ENCODE results near the gene IQSEC1.

Gene IQSEC1

GRCh38 chr3:13058346-13059120 is 14.7 kb downstream of the IQSEC1 start:
- Histone ChIP-seq H3K27ac (ENCODE audit: insufficient read depth, low read length, poor library complexity, severe bottlenecking) (no peak overlapping the region), H3K9me3 (ENCODE audit: control insufficient read depth, low read length) (no peaks in the 10 kb centered on the region), H3K4me1 (ENCODE audit: control insufficient read depth, insufficient read depth, low read length, poor library complexity, severe bottlenecking) (no peaks in the 10 kb centered on the region), H3K27me3 (replicated peaks; ENCODE audit: control insufficient read depth, insufficient read depth, low read length, poor library complexity, severe bottlenecking) (no peaks in the 10 kb centered on the region), H3K4me3 (ENCODE audit: insufficient read depth, low read depth, low read length, poor library complexity, severe bottlenecking) (no peak overlapping the region), H3K36me3 (ENCODE audit: control insufficient read depth, insufficient read depth, low read length) (no peaks in the 10 kb centered on the region)
- DNase-seq, result no peak

- Histone ChIP-seq H3K9me3 (ENCODE audit: control insufficient read depth, low read length) (no peaks in the 10 kb centered on the region), H3K27me3 (replicated peaks; ENCODE audit: control insufficient read depth, insufficient read depth, low read length, poor library complexity, severe bottlenecking) (no peaks in the 10 kb centered on the region), H3K36me3 (ENCODE audit: control insufficient read depth, insufficient read depth, low read length) (no peaks in the 10 kb centered on the region), H3K4me3 (ENCODE audit: insufficient read depth, low read depth, low read length, poor library complexity, severe bottlenecking) (no peak overlapping the region), H3K27ac (ENCODE audit: insufficient read depth, low read length, poor library complexity, severe bottlenecking) (no peak overlapping the region), H3K4me1 (ENCODE audit: control insufficient read depth, insufficient read depth, low read length, poor library complexity, severe bottlenecking) (no peaks in the 10 kb centered on the region)
- DNase-seq, result no peak
These were observed 15.8 kb downstream of the IQSEC1 start for GRCh38 chr3:13057282-13058040.

DNA sequence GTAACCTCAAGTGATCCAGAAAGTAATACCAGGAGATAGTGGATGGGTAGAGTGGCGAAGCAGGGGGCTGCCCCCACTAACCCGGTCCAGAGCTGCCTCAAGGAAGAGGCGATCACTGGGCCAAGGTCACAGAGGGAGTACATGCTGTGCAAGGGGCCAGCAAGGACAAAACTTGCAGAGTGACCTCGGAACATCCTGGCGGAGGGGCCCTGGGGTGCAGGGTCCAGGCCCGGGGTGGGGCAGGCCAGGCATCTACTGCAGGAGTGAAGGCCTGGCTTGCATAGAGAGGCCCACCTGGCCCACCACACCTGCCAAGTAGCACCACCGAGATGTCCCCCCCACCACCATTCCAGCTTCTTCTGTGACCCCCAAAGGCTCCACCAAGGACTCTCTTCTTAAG is 17.6 kb downstream of the IQSEC1 start:
- Histone ChIP-seq H3K9me3 (ENCODE audit: control insufficient read depth, low read length) (no peaks in the 10 kb centered on the region), H3K27ac (ENCODE audit: insufficient read depth, low read length, poor library complexity, severe bottlenecking) (no peak overlapping the region), H3K27me3 (replicated peaks; ENCODE audit: control insufficient read depth, insufficient read depth, low read length, poor library complexity, severe bottlenecking) (no peaks in the 10 kb centered on the region), H3K4me1 (ENCODE audit: control insufficient read depth, insufficient read depth, low read length, poor library complexity, severe bottlenecking) (no peaks in the 10 kb centered on the region), H3K36me3 (ENCODE audit: control insufficient read depth, insufficient read depth, low read length) (no peaks in the 10 kb centered on the region), H3K4me3 (ENCODE audit: insufficient read depth, low read depth, low read length, poor library complexity, severe bottlenecking) (no peak overlapping the region)
- no peak for DNase-seq

- H3K4me1 ChIP-seq (ENCODE audit: control insufficient read depth, insufficient read depth, low read length, poor library complexity, severe bottlenecking), result no peaks in the 10 kb centered on the region
- no peaks in the 10 kb centered on the region for H3K36me3 ChIP-seq (ENCODE audit: control insufficient read depth, insufficient read depth, low read length)
- H3K4me3 ChIP-seq (ENCODE audit: insufficient read depth, low read depth, low read length, poor library complexity, severe bottlenecking), result no peak overlapping the region
- no peaks in the 10 kb centered on the region for H3K27me3 ChIP-seq (replicated peaks; ENCODE audit: control insufficient read depth, insufficient read depth, low read length, poor library complexity, severe bottlenecking)
- H3K27ac ChIP-seq (ENCODE audit: insufficient read depth, low read length, poor library complexity, severe bottlenecking), result no peak overlapping the region
- H3K9me3 ChIP-seq (ENCODE audit: control insufficient read depth, low read length), result no peaks in the 10 kb centered on the region
- no peak for DNase-seq
These were observed 18.6 kb downstream of the IQSEC1 start for GRCh38 chr3:13054341-13055285.

DNA sequence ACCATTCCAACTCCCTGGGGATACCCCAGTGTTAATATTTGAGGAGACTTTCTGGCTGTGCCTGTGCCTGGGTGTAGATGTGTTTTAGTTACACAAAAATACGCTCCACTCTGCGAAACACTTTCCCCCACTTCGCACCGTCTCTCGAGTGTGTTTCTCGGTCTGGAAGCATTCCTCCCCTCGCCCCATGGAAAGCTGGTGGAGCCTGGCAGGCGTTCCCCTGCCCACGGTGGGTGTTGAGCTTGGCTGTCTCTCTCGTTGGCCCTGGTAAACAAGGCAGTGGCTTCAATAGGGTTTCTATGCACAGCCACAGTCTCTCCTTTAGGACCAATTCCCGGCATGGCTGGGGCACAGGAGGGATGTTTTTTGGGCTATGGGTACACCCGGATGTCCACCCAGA is 19.3 kb downstream of the IQSEC1 start:
- Histone ChIP-seq H3K27ac (ENCODE audit: insufficient read depth, low read length, poor library complexity, severe bottlenecking) (no peak overlapping the region), H3K4me3 (ENCODE audit: insufficient read depth, low read depth, low read length, poor library complexity, severe bottlenecking) (no peak overlapping the region), H3K36me3 (ENCODE audit: control insufficient read depth, insufficient read depth, low read length) (no peaks in the 10 kb centered on the region), H3K4me1 (ENCODE audit: control insufficient read depth, insufficient read depth, low read length, poor library complexity, severe bottlenecking) (no peaks in the 10 kb centered on the region), H3K9me3 (ENCODE audit: control insufficient read depth, low read length) (no peaks in the 10 kb centered on the region), H3K27me3 (replicated peaks; ENCODE audit: control insufficient read depth, insufficient read depth, low read length, poor library complexity, severe bottlenecking) (no peaks in the 10 kb centered on the region)
- no peak for DNase-seq

- Histone ChIP-seq H3K4me1 (ENCODE audit: control insufficient read depth, insufficient read depth, low read length, poor library complexity, severe bottlenecking) (no peaks in the 10 kb centered on the region), H3K36me3 (ENCODE audit: control insufficient read depth, insufficient read depth, low read length) (no peaks in the 10 kb centered on the region)
- no peak for DNase-seq
These were observed 19.8 kb downstream of the IQSEC1 start for GRCh38 chr3:13053420-13053819.

DNA sequence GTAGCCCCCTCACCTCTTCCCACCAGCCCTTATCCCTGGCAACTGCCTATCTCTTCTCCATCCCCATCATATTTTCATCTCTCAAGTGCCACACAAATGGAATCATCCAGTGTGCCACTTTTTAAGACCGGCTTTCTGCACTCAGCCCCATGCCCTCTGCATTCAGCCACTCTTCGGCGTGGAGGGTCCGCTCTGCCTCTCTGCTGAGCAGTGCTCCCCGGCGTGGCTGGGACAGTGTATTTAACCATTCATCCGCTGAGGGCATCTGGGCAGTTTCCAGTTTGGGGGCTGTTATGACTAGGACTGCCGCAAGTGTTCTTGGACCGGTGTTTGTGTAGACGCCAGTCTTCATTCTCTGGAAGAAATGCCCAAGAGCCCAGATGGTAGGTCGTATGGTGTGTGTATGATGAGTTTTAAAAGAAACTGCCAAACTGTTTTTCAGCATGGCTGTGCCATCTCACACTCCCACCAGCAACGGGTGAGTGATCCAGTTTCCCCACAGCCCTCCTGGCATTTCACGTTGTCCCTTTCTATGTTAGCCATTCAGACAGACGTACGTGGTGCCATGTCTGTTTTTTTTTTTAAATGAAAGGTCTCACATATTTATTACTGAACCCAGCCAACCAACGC is 20.9 kb downstream of the IQSEC1 start:
- Histone ChIP-seq H3K4me1 (ENCODE audit: control insufficient read depth, insufficient read depth, low read length, poor library complexity, severe bottlenecking) (no peaks in the 10 kb centered on the region), H3K9me3 (ENCODE audit: control insufficient read depth, low read length) (no peaks in the 10 kb centered on the region), H3K36me3 (ENCODE audit: control insufficient read depth, insufficient read depth, low read length) (no peaks in the 10 kb centered on the region), H3K27me3 (replicated peaks; ENCODE audit: control insufficient read depth, insufficient read depth, low read length, poor library complexity, severe bottlenecking) (no peaks in the 10 kb centered on the region), H3K4me3 (ENCODE audit: insufficient read depth, low read depth, low read length, poor library complexity, severe bottlenecking) (no peak overlapping the region), H3K27ac (ENCODE audit: insufficient read depth, low read length, poor library complexity, severe bottlenecking) (no peak overlapping the region)
- DNase-seq, result no peak

More at GRCh38 chr3:13053420-13053819, 19.8 kb downstream of the IQSEC1 start:
- H3K9me3 ChIP-seq (ENCODE audit: control insufficient read depth, low read length), result no peaks in the 10 kb centered on the region
- H3K27ac ChIP-seq (ENCODE audit: insufficient read depth, low read length, poor library complexity, severe bottlenecking), result no peak overlapping the region
- no peak overlapping the region for H3K4me3 ChIP-seq (ENCODE audit: insufficient read depth, low read depth, low read length, poor library complexity, severe bottlenecking)
- no peaks in the 10 kb centered on the region for H3K27me3 ChIP-seq (replicated peaks; ENCODE audit: control insufficient read depth, insufficient read depth, low read length, poor library complexity, severe bottlenecking)

GRCh38 chr3:13051581-13051980 is 21.6 kb downstream of the IQSEC1 start:
- Histone ChIP-seq H3K4me1 (ENCODE audit: control insufficient read depth, insufficient read depth, low read length, poor library complexity, severe bottlenecking) (no peaks in the 10 kb centered on the region), H3K9me3 (ENCODE audit: control insufficient read depth, low read length) (no peaks in the 10 kb centered on the region), H3K36me3 (ENCODE audit: control insufficient read depth, insufficient read depth, low read length) (no peaks in the 10 kb centered on the region), H3K4me3 (ENCODE audit: insufficient read depth, low read depth, low read length, poor library complexity, severe bottlenecking) (no peak overlapping the region), H3K27me3 (replicated peaks; ENCODE audit: control insufficient read depth, insufficient read depth, low read length, poor library complexity, severe bottlenecking) (no peaks in the 10 kb centered on the region), H3K27ac (ENCODE audit: insufficient read depth, low read length, poor library complexity, severe bottlenecking) (no peak overlapping the region)
- DNase-seq, result no peak

GRCh38 chr3:13051066-13051465 is 22.2 kb downstream of the IQSEC1 start:
- Histone ChIP-seq H3K9me3 (ENCODE audit: control insufficient read depth, low read length) (no peaks in the 10 kb centered on the region), H3K4me1 (ENCODE audit: control insufficient read depth, insufficient read depth, low read length, poor library complexity, severe bottlenecking) (no peaks in the 10 kb centered on the region), H3K27me3 (replicated peaks; ENCODE audit: control insufficient read depth, insufficient read depth, low read length, poor library complexity, severe bottlenecking) (no peaks in the 10 kb centered on the region), H3K4me3 (ENCODE audit: insufficient read depth, low read depth, low read length, poor library complexity, severe bottlenecking) (no peak overlapping the region), H3K36me3 (ENCODE audit: control insufficient read depth, insufficient read depth, low read length) (no peaks in the 10 kb centered on the region), H3K27ac (ENCODE audit: insufficient read depth, low read length, poor library complexity, severe bottlenecking) (no peak overlapping the region)
- no peak for DNase-seq
